Tibial nerve (tissue), 4 donors: ENCODE data around the gene NME7. TPM values are rescaled to one million over a fixed set of nuclear protein-coding genes. Genes with fewer than 3 reads are reported as not detected.

Source experiments
- DNase-seq, 2 donors: peaks; one replicate each; pipeline ENCODE4 v3.0.0-alpha.2; 2019; ENCODE audit warnings: low spot score in 2 of 2
- H3K27ac ChIP-seq, 4 donors: fragments of 200-600 bp; sonication (generic) in 3 of 4; one replicate each; pipeline ENCODE4 v1.5.1; 2017 to 2019; ENCODE audit warnings: mild to moderate bottlenecking in 1 of 4
- H3K27me3 ChIP-seq, 2 donors: fragments of 200-600 bp; sonication (generic) in 1 of 2; one replicate each; pipeline versions ENCODE4 v1.5.1 to v1.6.0; 2017 to 2019
- H3K36me3 ChIP-seq, 3 donors: fragments of 200-600 bp; sonication (generic); one replicate each; pipeline ENCODE4 v1.5.1; 2018 to 2019
- H3K4me1 ChIP-seq, 4 donors: fragments of 200-600 bp; sonication (generic) in 3 of 4; one replicate each; pipeline ENCODE4 v1.5.1; 2017 to 2019
- H3K4me3 ChIP-seq, 4 donors: fragments of 200-600 bp; sonication (generic) in 3 of 4; one replicate each; pipeline ENCODE4 v1.5.1; 2017 to 2019; ENCODE audit warnings: mild to moderate bottlenecking in 1 of 4, moderate library complexity in 1 of 4
- H3K9me3 ChIP-seq, 4 donors: fragments of 200-600 bp; sonication (generic) in 3 of 4; one replicate each; pipeline ENCODE4 v1.5.1; 2017 to 2019
- EP300 ChIP-seq, 2 donors: sonication (generic); formaldehyde crosslinking; IDR thresholded peaks; one replicate each; pipeline ENCODE4 v1.6.1; 2017; ENCODE audit warnings: antibody characterized with exemption in 2 of 2, mild to moderate bottlenecking in 1 of 2
- POLR2A ChIP-seq, 2 donors: fragments of 450-650 bp; IDR thresholded peaks; one replicate each; pipeline ENCODE4 v1.6.1; 2017; ENCODE audit warnings: antibody characterized with exemption in 2 of 2, mild to moderate bottlenecking in 2 of 2, moderate library complexity in 2 of 2
- WGBS, 2 donors: methylation state at CpG; one replicate each; pipeline ENCODE4 v1.1.5; 2018; 5-methylcytosine and 5-hydroxymethylcytosine counted together
- total RNA-seq, 4 donors: library from RNA; depleted of rRNA; stranded (reverse); fragments of >200 nt; gene quantifications; one replicate each; pipeline ENCODE4 v1.1.0, GENCODE V29; 2016
- TF ChIP-seq, protein P1 (sequence below), 5 experiments: fragments of 200-600 bp in 3 of 5; fragments of 450-650 bp in 2 of 5; sonication (generic) in 3 of 5; IDR thresholded peaks; one replicate each; pipeline ENCODE4 v1.5.1; 2016 to 2019; ENCODE audit warnings: antibody characterized with exemption in 5 of 5, mild to moderate bottlenecking in 3 of 5, moderate library complexity in 2 of 5

Gene NME7
- total RNA-seq, 4 donors from 2014 or later = 8.2 to 26.2 (median 17.5) TPM

DNA sequence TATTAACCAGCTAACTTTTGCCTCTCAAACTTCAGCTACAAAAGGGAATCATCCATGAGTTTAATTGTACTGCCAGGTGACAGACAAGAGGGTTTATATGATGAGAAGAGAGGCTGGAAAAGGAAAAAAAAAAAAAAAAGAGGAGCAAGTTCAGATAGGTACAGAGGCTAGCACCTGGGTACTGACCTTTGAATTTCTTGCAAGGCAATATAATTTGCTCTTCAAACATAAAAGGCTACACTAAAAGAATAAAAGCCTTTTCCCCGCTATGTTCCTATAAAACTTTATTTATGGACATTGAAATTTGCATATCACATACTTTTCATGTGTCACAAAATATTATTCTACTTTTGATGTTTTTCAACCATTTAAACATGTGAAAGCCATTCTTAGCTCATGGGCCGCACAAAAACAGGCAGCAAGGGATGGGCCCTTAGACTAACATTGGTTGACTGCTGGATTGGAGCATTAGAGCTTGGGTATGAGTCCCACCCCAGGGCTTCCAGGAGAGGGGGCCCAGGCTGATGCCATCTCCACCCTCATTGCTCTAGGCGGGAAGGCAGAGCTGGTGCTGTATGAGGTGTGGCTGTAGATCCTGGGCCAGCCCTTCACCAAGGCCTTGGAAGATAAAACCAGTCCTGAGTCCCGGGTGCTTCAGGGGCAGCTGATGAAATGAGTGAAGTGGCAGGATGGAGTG lies 216.8 kb downstream of the NME7 start:
- H3K4me1 ChIP-seq = no peaks in the 10 kb centered on the region
- H3K4me3 ChIP-seq = no peak overlapping the region
- H3K27me3 ChIP-seq = no peaks in the 10 kb centered on the region
- whole genome bisulfite sequencing, 2 donors = 72 to 92% methylated on average over 4 of the region's 4 CpGs
- H3K9me3 ChIP-seq = no peaks in the 10 kb centered on the region
- TF ChIP-seq EP300 (IDR thresholded peaks at IDR 0.05) (no peak), POLR2A (IDR thresholded peaks at IDR 0.05) (no peak)
- TF ChIP-seq, protein P1, sequence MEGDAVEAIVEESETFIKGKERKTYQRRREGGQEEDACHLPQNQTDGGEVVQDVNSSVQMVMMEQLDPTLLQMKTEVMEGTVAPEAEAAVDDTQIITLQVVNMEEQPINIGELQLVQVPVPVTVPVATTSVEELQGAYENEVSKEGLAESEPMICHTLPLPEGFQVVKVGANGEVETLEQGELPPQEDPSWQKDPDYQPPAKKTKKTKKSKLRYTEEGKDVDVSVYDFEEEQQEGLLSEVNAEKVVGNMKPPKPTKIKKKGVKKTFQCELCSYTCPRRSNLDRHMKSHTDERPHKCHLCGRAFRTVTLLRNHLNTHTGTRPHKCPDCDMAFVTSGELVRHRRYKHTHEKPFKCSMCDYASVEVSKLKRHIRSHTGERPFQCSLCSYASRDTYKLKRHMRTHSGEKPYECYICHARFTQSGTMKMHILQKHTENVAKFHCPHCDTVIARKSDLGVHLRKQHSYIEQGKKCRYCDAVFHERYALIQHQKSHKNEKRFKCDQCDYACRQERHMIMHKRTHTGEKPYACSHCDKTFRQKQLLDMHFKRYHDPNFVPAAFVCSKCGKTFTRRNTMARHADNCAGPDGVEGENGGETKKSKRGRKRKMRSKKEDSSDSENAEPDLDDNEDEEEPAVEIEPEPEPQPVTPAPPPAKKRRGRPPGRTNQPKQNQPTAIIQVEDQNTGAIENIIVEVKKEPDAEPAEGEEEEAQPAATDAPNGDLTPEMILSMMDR (IDR thresholded peaks at IDR 0.05) = no peak
- no peak overlapping the region for H3K27ac ChIP-seq
- no peak for DNase-seq
- no peaks in the 10 kb centered on the region for H3K36me3 ChIP-seq

DNA sequence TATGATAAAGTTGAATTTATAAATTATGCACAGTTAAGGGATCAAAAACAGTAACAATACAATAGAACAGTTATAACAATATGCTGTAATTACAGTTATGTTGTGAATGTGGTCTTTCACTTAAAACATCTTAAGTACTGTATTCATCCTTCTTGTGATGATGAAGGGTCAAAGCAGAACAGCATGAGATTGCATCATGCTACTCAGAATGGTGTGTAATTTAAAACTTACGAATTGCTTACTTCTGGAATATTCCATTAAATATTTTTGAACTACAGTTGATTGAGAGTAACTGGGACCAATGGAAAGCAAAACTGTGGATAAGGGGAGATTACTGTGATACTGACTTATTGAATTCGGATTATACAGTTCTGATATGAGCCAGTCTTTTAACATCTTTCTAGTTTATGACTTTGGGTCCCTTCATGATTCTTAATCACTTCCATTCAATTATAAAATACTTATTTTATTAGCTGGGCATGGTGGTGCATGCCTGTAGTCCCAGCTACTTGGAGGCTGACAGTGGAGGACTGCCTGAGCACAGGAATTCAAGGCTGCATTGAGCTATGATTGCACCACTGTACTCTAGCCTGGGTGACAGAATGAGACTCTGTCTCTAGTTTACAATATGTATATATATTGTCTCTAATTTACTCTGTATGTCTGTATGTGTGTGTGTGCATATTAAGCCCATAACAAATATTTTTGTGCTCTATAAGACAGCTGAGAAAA lies 217.9 kb downstream of the NME7 start:
- TF ChIP-seq, protein P1 (IDR thresholded peaks at IDR 0.05) = no peak
- no peak for TF ChIP-seq POLR2A (IDR thresholded peaks at IDR 0.05)
- TF ChIP-seq EP300 (IDR thresholded peaks at IDR 0.05) = no peak
- H3K27me3 ChIP-seq = no peaks in the 10 kb centered on the region
- DNase-seq = no peak
- H3K27ac ChIP-seq = no peak overlapping the region
- peaks cover 0 to 4% (median 0%) of the 10 kb centered on the region in 4 donors for H3K4me1 ChIP-seq
- H3K4me3 ChIP-seq = no peak overlapping the region
- WGBS, 2 donors = 78 to 79% methylated on average over 2 of the region's 2 CpGs
- no peaks in the 10 kb centered on the region for H3K9me3 ChIP-seq
- H3K36me3 ChIP-seq = no peaks in the 10 kb centered on the region

DNA sequence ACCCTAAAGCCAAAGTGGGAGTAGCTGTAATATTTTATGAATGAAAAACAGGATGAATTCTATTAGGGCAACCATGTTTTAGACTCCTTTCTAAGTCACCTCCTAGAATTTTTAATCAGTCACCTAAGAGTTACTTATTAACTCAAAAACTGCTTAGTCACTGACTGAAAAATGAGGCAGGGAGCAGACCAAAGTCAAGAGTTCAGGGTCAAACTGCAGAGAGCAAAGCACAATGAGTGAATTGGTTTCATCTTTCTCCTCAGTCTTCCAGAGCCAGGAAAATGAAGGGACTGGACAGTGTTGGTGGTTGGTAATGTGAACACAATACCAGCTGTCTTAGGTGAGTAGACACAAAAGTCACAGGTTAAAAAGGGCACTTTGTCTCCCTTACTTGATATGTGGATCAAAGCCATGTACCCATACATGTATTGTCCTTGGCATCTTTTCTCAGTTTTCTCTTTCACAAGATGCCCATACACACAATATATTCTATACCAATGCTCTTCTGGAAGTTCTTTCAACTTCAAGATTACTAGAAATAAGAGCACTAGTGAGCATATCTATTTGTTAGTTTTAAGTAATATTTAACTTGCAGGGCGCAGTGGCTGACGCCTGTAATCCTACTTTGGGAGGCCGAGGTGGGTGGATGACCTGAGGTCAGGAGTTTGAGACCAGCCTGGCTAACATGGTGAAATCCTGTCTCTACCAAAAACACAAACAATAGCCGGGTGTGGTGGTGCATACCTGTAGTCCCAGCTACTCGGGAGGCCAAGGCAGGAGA lies 218.9 kb downstream of the NME7 start:
- peaks cover 0 to 4% (median 0%) of the 10 kb centered on the region in 4 donors for H3K4me1 ChIP-seq
- no peak overlapping the region for H3K27ac ChIP-seq
- DNase-seq = no peak
- no peak for TF ChIP-seq EP300 (IDR thresholded peaks at IDR 0.05)
- TF ChIP-seq POLR2A (IDR thresholded peaks at IDR 0.05) = no peak
- TF ChIP-seq, protein P1 (IDR thresholded peaks at IDR 0.05) = no peak
- H3K4me3 ChIP-seq = no peak overlapping the region
- WGBS, 2 donors = 74 to 94% methylated on average over 5 of the region's 5 CpGs
- no peaks in the 10 kb centered on the region for H3K9me3 ChIP-seq
- H3K36me3 ChIP-seq = no peaks in the 10 kb centered on the region
- no peaks in the 10 kb centered on the region for H3K27me3 ChIP-seq

DNA sequence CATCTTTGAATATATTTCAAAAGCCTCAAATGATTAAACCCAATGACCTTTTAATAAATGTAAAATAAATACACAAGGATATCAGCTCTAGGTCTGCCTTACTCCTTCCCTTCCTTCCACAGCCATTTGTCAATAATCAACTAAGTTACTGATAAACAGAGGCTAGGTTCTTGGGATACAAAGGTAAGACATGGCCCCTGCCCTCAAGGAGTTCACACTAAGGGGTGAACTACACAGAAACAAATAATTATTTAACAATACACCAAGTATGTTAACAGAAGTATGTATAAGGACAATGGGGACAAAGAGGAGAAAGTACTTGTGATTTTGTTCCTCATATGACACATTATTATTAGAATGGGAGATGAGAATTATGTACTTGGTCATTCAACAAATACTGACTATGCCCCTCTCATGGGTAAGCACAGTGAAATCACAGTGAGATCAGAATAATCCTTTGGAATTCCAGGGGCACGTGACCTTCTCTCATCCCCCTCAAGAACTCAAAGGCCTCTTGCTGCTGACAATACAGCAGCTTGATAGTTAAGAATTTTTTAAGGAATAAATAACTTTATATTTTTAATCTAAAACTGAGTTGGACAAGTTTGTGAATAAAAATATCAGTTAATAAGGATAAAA lies 220.9 kb downstream of the NME7 start:
- peaks cover 0 to 4% (median 0%) of the 10 kb centered on the region in 4 donors for H3K4me1 ChIP-seq
- no peak overlapping the region for H3K27ac ChIP-seq

More for the DNA sequence above, 220.9 kb downstream of the NME7 start:
- TF ChIP-seq EP300 (IDR thresholded peaks at IDR 0.05) (no peak), POLR2A (IDR thresholded peaks at IDR 0.05) (no peak)
- TF ChIP-seq, protein P1 (IDR thresholded peaks at IDR 0.05) = no peak
- Histone ChIP-seq H3K9me3 (no peaks in the 10 kb centered on the region), H3K4me3 (no peak overlapping the region), H3K27me3 (no peaks in the 10 kb centered on the region), H3K36me3 (no peaks in the 10 kb centered on the region)
- 53 to 58% methylated on average over 1 of the region's 1 CpG for WGBS, 2 donors
- DNase-seq = no peak
